ENCODE measurements around the gene IFNGR2.
"Not testable (repeated sequence)": the region's sequence is repeated elsewhere in the genome, so short reads cannot be mapped to it uniquely, and the experiment has no call there.

The IFNGR2 gene

GRCh38 chr21:33396951-33397350, 6.3 kb upstream of the IFNGR2 start:
- no peak for FAIRE-seq
- DNase-seq (ENCODE audit: insufficient read length, low spot score) = no peak
- TF ChIP-seq PAX5 (IDR thresholded peaks at IDR 0.05; ENCODE audit: insufficient read depth, low read length, severe bottlenecking) (no peak), POU2F2 (IDR thresholded peaks at IDR 0.05; ENCODE audit: low read depth, low read length) (no peak), TAF1 (IDR thresholded peaks at IDR 0.05; ENCODE audit: low read depth, low read length) (no peak), POLR2A (IDR thresholded peaks at IDR 0.05; ENCODE audit: low read depth, low read length) (no peak), POLR2AphosphoS5 (IDR thresholded peaks at IDR 0.05; ENCODE audit: low read depth, low read length) (no peak), SPI1 (IDR thresholded peaks at IDR 0.05; ENCODE audit: low read depth, low read length) (no peak)

GRCh38 chr21:33397717-33398116, 5.5 kb upstream of the IFNGR2 start:
- DNase-seq (ENCODE audit: insufficient read length, low spot score) (no peak), FAIRE-seq (no peak)
- TF ChIP-seq TAF1 (IDR thresholded peaks at IDR 0.05; ENCODE audit: low read depth, low read length) (no peak), POU2F2 (IDR thresholded peaks at IDR 0.05; ENCODE audit: low read depth, low read length) (no peak), POLR2A (IDR thresholded peaks at IDR 0.05; ENCODE audit: low read depth, low read length) (no peak), PAX5 (IDR thresholded peaks at IDR 0.05; ENCODE audit: insufficient read depth, low read length, severe bottlenecking) (no peak), SPI1 (IDR thresholded peaks at IDR 0.05; ENCODE audit: low read depth, low read length) (no peak), POLR2AphosphoS5 (IDR thresholded peaks at IDR 0.05; ENCODE audit: low read depth, low read length) (no peak)

- FAIRE-seq (no peak), DNase-seq (ENCODE audit: insufficient read length, low spot score) (no peak)
- TF ChIP-seq POU2F2 (IDR thresholded peaks at IDR 0.05; ENCODE audit: low read depth, low read length) (no peak), SPI1 (IDR thresholded peaks at IDR 0.05; ENCODE audit: low read depth, low read length) (no peak), POLR2AphosphoS5 (IDR thresholded peaks at IDR 0.05; ENCODE audit: low read depth, low read length) (no peak), POLR2A (IDR thresholded peaks at IDR 0.05; ENCODE audit: low read depth, low read length) (no peak), TAF1 (IDR thresholded peaks at IDR 0.05; ENCODE audit: low read depth, low read length) (no peak), PAX5 (IDR thresholded peaks at IDR 0.05; ENCODE audit: insufficient read depth, low read length, severe bottlenecking) (no peak)
Measured at GRCh38 chr21:33398361-33398760, 4.9 kb upstream of the IFNGR2 start.

GRCh38 chr21:33401630-33401992, 1.6 kb upstream of the IFNGR2 start:
- TF ChIP-seq POU2F2 (IDR thresholded peaks at IDR 0.05; ENCODE audit: low read depth, low read length) = no peak
- TF ChIP-seq PAX5 (IDR thresholded peaks at IDR 0.05; ENCODE audit: insufficient read depth, low read length, severe bottlenecking) = no peak
- DNase-seq (ENCODE audit: insufficient read length, low spot score) = no peak
- FAIRE-seq = no peak

- no peak for TF ChIP-seq POLR2AphosphoS5 (IDR thresholded peaks at IDR 0.05; ENCODE audit: low read depth, low read length)
- TF ChIP-seq POU2F2 (IDR thresholded peaks at IDR 0.05; ENCODE audit: low read depth, low read length) = no peak
- 0 out of 2 replicates have a peak, but pooled peaks have one; percentile 6 for TF ChIP-seq SPI1 (IDR thresholded peaks at IDR 0.05; ENCODE audit: low read depth, low read length)
- FAIRE-seq = peak; percentile 55
- peak; percentile 56 for DNase-seq (ENCODE audit: insufficient read length, low spot score)
Measured at GRCh38 chr21:33402001-33402979, 923 bp upstream of the IFNGR2 start.

GRCh38 chr21:33403786-33404585, 773 bp downstream of the IFNGR2 start:
- peak; percentile 28 for DNase-seq (ENCODE audit: insufficient read length, low spot score)
- TF ChIP-seq PAX5 (IDR thresholded peaks at IDR 0.05; ENCODE audit: insufficient read depth, low read length, severe bottlenecking) = no peak
- 0 out of 2 replicates have a peak, but pooled peaks have one; percentile 57 for TF ChIP-seq POLR2A (IDR thresholded peaks at IDR 0.05; ENCODE audit: low read depth, low read length)
- TF ChIP-seq POLR2AphosphoS5 (IDR thresholded peaks at IDR 0.05; ENCODE audit: low read depth, low read length) = 0 out of 2 replicates have a peak, but pooled peaks have one; percentile 30
- TF ChIP-seq TAF1 (IDR thresholded peaks at IDR 0.05; ENCODE audit: low read depth, low read length) = no peak
- TF ChIP-seq POU2F2 (IDR thresholded peaks at IDR 0.05; ENCODE audit: low read depth, low read length) = 0 out of 2 replicates have a peak, but pooled peaks have one; percentile 13
- FAIRE-seq = peak; percentile 79

- TF ChIP-seq TAF1 (IDR thresholded peaks at IDR 0.05; ENCODE audit: low read depth, low read length) (no peak), POLR2A (IDR thresholded peaks at IDR 0.05; ENCODE audit: low read depth, low read length) (no peak; the same call in 1 of the 2 replicates), POLR2AphosphoS5 (IDR thresholded peaks at IDR 0.05; ENCODE audit: low read depth, low read length) (no peak), PAX5 (IDR thresholded peaks at IDR 0.05; ENCODE audit: insufficient read depth, low read length, severe bottlenecking) (no peak), SPI1 (IDR thresholded peaks at IDR 0.05; ENCODE audit: low read depth, low read length) (no peak), POU2F2 (IDR thresholded peaks at IDR 0.05; ENCODE audit: low read depth, low read length) (no peak)
- DNase-seq (ENCODE audit: insufficient read length, low spot score) (no peak), FAIRE-seq (no peak)
Measured at GRCh38 chr21:33406493-33406892, 3.3 kb downstream of the IFNGR2 start.

- peak; percentile 13 for FAIRE-seq
- TF ChIP-seq POLR2AphosphoS5 (IDR thresholded peaks at IDR 0.05; ENCODE audit: low read depth, low read length) (no peak), TAF1 (IDR thresholded peaks at IDR 0.05; ENCODE audit: low read depth, low read length) (no peak)
- no peak for DNase-seq (ENCODE audit: insufficient read length, low spot score)
Measured at GRCh38 chr21:33411949-33412430, 8.8 kb downstream of the IFNGR2 start.

- FAIRE-seq; DNase-seq (ENCODE audit: insufficient read length, low spot score): not testable (repeated sequence)
Measured at GRCh38 chr21:33412439-33412831, 9.2 kb downstream of the IFNGR2 start.

Data from GM12891 (cell line).